DND-41 (cell line): ENCODE measurements around the gene UROD.

Experiments
- CTCF ChIP-seq: IDR thresholded peaks from 2 replicates; pipeline ENCODE4 v1.5.1; 2012; ENCODE audit warnings: borderline replicate concordance, low read length, moderate library complexity, mild to moderate bottlenecking; ENCODE audit not compliant: poor library complexity, severe bottlenecking; ENCODE audit errors: extremely low read depth
- EZH2 ChIP-seq: IDR thresholded peaks from 3 replicates; pipeline ENCODE4 v1.6.1; 2012; ENCODE audit warnings: borderline replicate concordance, low read depth, mild to moderate bottlenecking, moderate library complexity, low read length, inconsistent platforms; ENCODE audit not compliant: severe bottlenecking

- TF ChIP-seq CTCF (no peak), EZH2 (no peak)
Observed at GRCh38 chr1:44962729-44963128, 49.3 kb upstream of the UROD start.
